Right lobe of liver (tissue), 6 donors: ENCODE data around the gene LAMTOR5. TPM values are rescaled to one million over a fixed set of nuclear protein-coding genes. Genes with fewer than 3 reads are reported as not detected.

ENCODE experiments used
- ATAC-seq, 4 donors: fragments of 200-7000 bp; cut with Tn5 transposase; one replicate each; pipeline ENCODE4 v1.9.1; 2020; ENCODE audit warnings: mild to moderate bottlenecking in 4 of 4, moderate library complexity in 4 of 4
- DNase-seq, 3 donors: peaks; one replicate each; pipeline ENCODE4 v3.0.0-alpha.2; 2020
- H3K27ac ChIP-seq, 3 donors: fragments of 200-600 bp; one replicate each; pipeline ENCODE4 v1.8.0; 2022
- H3K27me3 ChIP-seq, 2 donors: fragments of 200-600 bp; one replicate each; pipeline ENCODE4 v1.8.0; 2022
- H3K36me3 ChIP-seq, 4 donors: fragments of 200-600 bp; sonication (generic) in 1 of 4; one replicate each; pipeline versions ENCODE4 v1.5.1 to v1.8.0; 2017 to 2022; ENCODE audit warnings: control low read depth in 1 of 4
- H3K4me1 ChIP-seq, 4 donors: fragments of 200-600 bp; sonication (generic) in 1 of 4; one replicate each; pipeline versions ENCODE4 v1.5.1 to v1.8.0; 2017 to 2022; ENCODE audit warnings: control low read depth in 1 of 4
- H3K4me3 ChIP-seq, 3 donors: fragments of 200-600 bp; one replicate each; pipeline ENCODE4 v1.8.0; 2022
- H3K9me3 ChIP-seq, 4 donors: fragments of 200-600 bp; sonication (generic) in 1 of 4; one replicate each; pipeline versions ENCODE4 v1.5.1 to v1.8.0; 2017 to 2022; ENCODE audit warnings: control low read depth in 1 of 4
- CTCF ChIP-seq, 4 donors: fragments of 200-600 bp in 3 of 4; fragments of 450-650 bp in 1 of 4; IDR thresholded peaks; one replicate each; pipeline versions ENCODE4 v1.5.1 to v1.8.0; 2016 to 2022; ENCODE audit warnings: antibody characterized with exemption in 4 of 4, mild to moderate bottlenecking in 2 of 4
- POLR2A ChIP-seq: fragments of 450-650 bp; IDR thresholded peaks from one replicate; pipeline ENCODE4 v1.6.1; 2017; ENCODE audit warnings: antibody characterized with exemption, mild to moderate bottlenecking
- WGBS: methylation state at CpG from one replicate; pipeline ENCODE4 v1.1.6; 2018; ENCODE audit warnings: low coverage, low lambda C conversion rate; ENCODE audit not compliant: insufficient coverage; ENCODE audit errors: missing lambda C conversion rate; 5-methylcytosine and 5-hydroxymethylcytosine counted together
- intact Hi-C, 2 donors: fragments of 100-400 bp; cut with DNase I; formaldehyde crosslinking; loops; one replicate each; pipeline versions ENCODE4 v1.11.2 to v1.14.1; 2022
- total RNA-seq, 6 experiments: library from RNA; depleted of rRNA in 2 of 6; stranded (reverse); fragments of >200 nt in 2 of 6; fragmentation: NEBNext Ultra II Directional in 3 of 6; extraction: Animal tissue kit (Norgen Biotek cat#: 25700) in 3 of 6; gene quantifications; one replicate each; pipeline versions ENCODE4 v1.1.0 to v1.2.4, GENCODE V29; 2016 to 2023
- donor health status: DM: no; HTN: yes; CAD: no.
- donor health status: DM: no; HTN: no; CAD: no.
- donor health status: DM: no; HTN: no; CAD: no.
- donor health status: DM: no; HTN: yes; CAD: no.
- donor health status: DM: no; HTN: yes; CAD: no.

The LAMTOR5 gene
- total RNA-seq, 6 experiments from 2014 or later, result 47.6 to 81.4 (median 53.9) TPM

GRCh38 chr1:110433213-110433612, 25.7 kb upstream of the LAMTOR5 start:
- no peaks in the 10 kb centered on the region for H3K9me3 ChIP-seq
- no peak for DNase-seq
- ATAC-seq, result peak in 1 of 4 donors; percentile 6
- intact Hi-C loops, result no loop called here
- no peaks in the 10 kb centered on the region for H3K36me3 ChIP-seq
- WGBS, result 56% methylated on average over 2 of the region's 2 CpGs
- H3K4me3 ChIP-seq, result no peak overlapping the region
- H3K27ac ChIP-seq, result no peak overlapping the region
- H3K27me3 ChIP-seq, result no peaks in the 10 kb centered on the region
- peaks cover 0 to 9% (median 0%) of the 10 kb centered on the region in 4 donors for H3K4me1 ChIP-seq
- TF ChIP-seq CTCF (IDR thresholded peaks at IDR 0.05), result no peak

DNA sequence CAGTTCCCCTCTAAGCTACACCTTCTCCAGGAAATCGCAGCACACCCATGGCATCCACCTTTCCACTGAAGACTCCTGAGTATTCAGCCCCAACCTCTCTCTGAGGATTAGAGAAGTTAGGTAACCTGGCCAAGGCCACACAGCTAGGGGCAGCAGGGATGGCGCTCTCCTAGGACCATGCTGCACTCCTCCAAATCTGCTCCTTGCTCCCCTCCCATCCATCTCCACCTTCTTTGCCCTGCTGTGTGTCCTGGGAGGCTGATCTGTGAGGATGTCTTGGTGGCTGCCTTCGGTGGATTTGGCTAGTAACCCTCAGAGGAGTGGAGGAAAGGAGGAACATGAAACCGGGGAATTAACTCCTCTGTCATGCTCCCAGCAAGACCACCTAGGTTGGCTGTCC, 23.4 kb upstream of the LAMTOR5 start:
- Histone ChIP-seq H3K27ac (no peak overlapping the region), H3K27me3 (no peaks in the 10 kb centered on the region), H3K4me1 (peaks cover 0 to 9% (median 0%) of the 10 kb centered on the region in 4 donors), H3K4me3 (no peak overlapping the region), H3K36me3 (no peaks in the 10 kb centered on the region), H3K9me3 (no peaks in the 10 kb centered on the region)
- intact Hi-C loops, result no loop called here
- TF ChIP-seq POLR2A (no peak), CTCF (IDR thresholded peaks at IDR 0.05) (no peak)
- ATAC-seq (no peak), DNase-seq (no peak)
- WGBS, result 92% methylated on average over 2 of the region's 4 CpGs

- Histone ChIP-seq H3K36me3 (no peaks in the 10 kb centered on the region), H3K4me1 (peaks cover 0 to 9% (median 0%) of the 10 kb centered on the region in 4 donors), H3K27ac (no peak overlapping the region), H3K4me3 (no peak overlapping the region), H3K9me3 (no peaks in the 10 kb centered on the region), H3K27me3 (no peaks in the 10 kb centered on the region)
- intact Hi-C loops, result no loop called here
- TF ChIP-seq POLR2A (no peak), CTCF (IDR thresholded peaks at IDR 0.05) (no peak)
- WGBS, result 57% methylated on average over 6 of the region's 6 CpGs
- DNase-seq (no peak), ATAC-seq (no peak)
Observed at GRCh38 chr1:110430366-110430765, 22.9 kb upstream of the LAMTOR5 start.

DNA sequence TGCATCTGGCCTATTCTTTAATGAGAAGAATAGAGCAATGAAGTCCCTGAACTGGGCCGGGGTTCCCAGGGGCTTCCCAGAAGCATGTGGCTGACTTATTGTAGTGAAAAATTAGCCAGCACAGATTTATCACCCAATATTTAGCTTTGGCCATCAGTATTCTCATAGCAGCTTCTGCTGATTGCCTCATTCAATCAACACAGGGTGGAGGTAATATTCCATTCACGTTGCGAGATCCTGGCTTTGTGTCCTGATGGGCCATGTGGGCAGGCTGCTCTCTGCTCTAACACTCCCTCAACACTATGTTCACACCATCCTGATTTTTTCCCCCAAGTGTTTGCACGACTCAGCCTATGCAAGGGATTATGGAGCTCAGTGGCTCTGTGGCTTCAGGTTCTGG, 21.5 kb upstream of the LAMTOR5 start:
- TF ChIP-seq CTCF (IDR thresholded peaks at IDR 0.05) (no peak), POLR2A (no peak)
- Histone ChIP-seq H3K9me3 (no peaks in the 10 kb centered on the region), H3K27ac (no peak overlapping the region), H3K27me3 (no peaks in the 10 kb centered on the region), H3K4me3 (no peak overlapping the region), H3K36me3 (no peaks in the 10 kb centered on the region), H3K4me1 (peaks cover 0 to 5% (median 0%) of the 10 kb centered on the region in 4 donors)
- WGBS, result 49% methylated on average over 4 of the region's 4 CpGs
- intact Hi-C loops, result no loop called here
- ATAC-seq, result no peak
- DNase-seq, result no peak

- Histone ChIP-seq H3K9me3 (no peaks in the 10 kb centered on the region), H3K36me3 (no peaks in the 10 kb centered on the region), H3K27ac (no peak overlapping the region), H3K4me1 (no peaks in the 10 kb centered on the region), H3K4me3 (no peak overlapping the region), H3K27me3 (no peaks in the 10 kb centered on the region)
- TF ChIP-seq POLR2A (no peak), CTCF (IDR thresholded peaks at IDR 0.05) (no peak)
- ATAC-seq (peak in 3 of 4 donors; percentile 25 to 37 (median 35)), DNase-seq (no peak)
- intact Hi-C loops, result no loop called here
- WGBS, result 41% methylated on average over 3 of the region's 4 CpGs
Observed at GRCh38 chr1:110426854-110427253, 19.4 kb upstream of the LAMTOR5 start.
